Panc1 (cell line): ENCODE measurements around the gene PRKG1. TPM values are rescaled to one million over a fixed set of nuclear protein-coding genes. Genes with fewer than 3 reads are reported as not detected.

Experiments used
- ATAC-seq: fragments of 200-7000 bp; cut with Tn5 transposase; 2 replicates; pipeline ENCODE4 v1.9.1; 2020; ENCODE audit warnings: mild to moderate bottlenecking, moderate library complexity
- BruUV-seq: library from RNA; stranded (reverse); fragments of 400-500 nt; replicated peaks from 2 replicates; lab custom pipeline; 2021; lab: Mats Ljungman, UMichigan
- CTCF ChIA-PET: fragments of 300-600 bp; sonication (Branson Sonifier 250); formaldehyde crosslinking; loops from one replicate; lab custom pipeline; 2022; ENCODE audit warnings: antibody characterized with exemption; lab: Charles Lee
- POLR2A ChIA-PET: fragments of 300-600 bp; sonication (Branson Sonifier 250); formaldehyde crosslinking; loops from one replicate; lab custom pipeline; 2022; ENCODE audit warnings: antibody characterized with exemption; lab: Charles Lee
- DNase-seq: peaks from one replicate; pipeline ENCODE4 v3.0.0-alpha.2; 2010; ENCODE audit warnings: low read depth, low spot score
- H3K27ac ChIP-seq: 2 replicates; pipeline ENCODE4 v1.5.1; 2011; ENCODE audit warnings: mild to moderate bottlenecking, low read length, inconsistent platforms
- H3K27me3 ChIP-seq: fragments of 200-500 bp; sonication (Bioruptor generic); 2 replicates; pipeline ENCODE4 v1.6.0; 2014; ENCODE audit warnings: low read length, inconsistent platforms; ENCODE audit not compliant: control insufficient read depth, insufficient read depth
- H3K36me3 ChIP-seq: fragments of 200-500 bp; sonication (Bioruptor generic); 2 replicates; pipeline ENCODE4 v1.5.1; 2014; ENCODE audit warnings: inconsistent platforms, mild to moderate bottlenecking, low read length, moderate library complexity; ENCODE audit not compliant: control insufficient read depth, insufficient read depth
- H3K4me1 ChIP-seq: 2 replicates; pipeline ENCODE4 v1.5.1; 2011; ENCODE audit warnings: inconsistent platforms, mild to moderate bottlenecking, low read length, moderate library complexity; ENCODE audit not compliant: control insufficient read depth, insufficient read depth
- H3K4me3 ChIP-seq, 2 experiments: 2 replicates each; pipeline ENCODE4 v1.5.1; 2011 to 2012; ENCODE audit warnings: low read depth in 2 of 2, low read length in 2 of 2, mild to moderate bottlenecking in 2 of 2, inconsistent platforms in 1 of 2, moderate library complexity in 1 of 2
- H3K9me3 ChIP-seq: fragments of 200-500 bp; sonication (Bioruptor generic); 2 replicates; pipeline ENCODE4 v1.5.1; 2014; ENCODE audit warnings: low read depth, mild to moderate bottlenecking, inconsistent platforms, low read length, moderate library complexity; ENCODE audit not compliant: control insufficient read depth, insufficient read depth
- POLR2AphosphoS5 ChIP-seq: IDR thresholded peaks from 2 replicates; pipeline ENCODE4 v1.6.1; 2012; ENCODE audit warnings: mild to moderate bottlenecking, low read depth, low read length, moderate library complexity
- SIN3A ChIP-seq: IDR thresholded peaks from 2 replicates; pipeline ENCODE4 v1.6.1; 2012; ENCODE audit warnings: low read depth, mild to moderate bottlenecking, low read length, moderate library complexity, borderline replicate concordance; ENCODE audit not compliant: insufficient read depth
- TCF7L2 ChIP-seq: IDR thresholded peaks from 2 replicates; pipeline ENCODE4 v1.6.1; 2011; ENCODE audit warnings: mild to moderate bottlenecking, low read depth, low read length, inconsistent platforms
- in situ Hi-C: cut with HindIII; loops from 2 replicates; pipeline ENCODE4 v1.10.0; 2016; ENCODE audit warnings: low sequenced_read_pairs, low pct_unique_long_range_greater_than_20kb
- intact Hi-C: fragments of 100-400 bp; cut with micrococcal nuclease; formaldehyde crosslinking; loops from one replicate; pipeline ENCODE4 v1.10.0; 2022; ENCODE audit not compliant: unreplicated experiment
- total RNA-seq: library from RNA; stranded (reverse); gene quantifications from one replicate; pipeline ENCODE4 v1.2.1, GENCODE V29; 2021; ENCODE audit not compliant: unreplicated experiment
- TF ChIP-seq, protein P1 (sequence below), 2 experiments: IDR thresholded peaks; 2 replicates each; pipeline ENCODE4 v1.6.1; 2011 to 2012; ENCODE audit warnings: low read depth in 2 of 2, control low read depth in 1 of 2, low read length in 1 of 2, mild to moderate bottlenecking in 1 of 2, moderate library complexity in 1 of 2; ENCODE audit not compliant: insufficient read depth in 1 of 2
- TF ChIP-seq, protein P2 (sequence below): fragments of 450-650 bp; IDR thresholded peaks from 2 replicates; pipeline ENCODE4 v1.5.1; 2017; ENCODE audit warnings: mild to moderate bottlenecking

The PRKG1 gene
- total RNA-seq, 1 experiment from 2014 or later, result 0.92 TPM

DNA sequence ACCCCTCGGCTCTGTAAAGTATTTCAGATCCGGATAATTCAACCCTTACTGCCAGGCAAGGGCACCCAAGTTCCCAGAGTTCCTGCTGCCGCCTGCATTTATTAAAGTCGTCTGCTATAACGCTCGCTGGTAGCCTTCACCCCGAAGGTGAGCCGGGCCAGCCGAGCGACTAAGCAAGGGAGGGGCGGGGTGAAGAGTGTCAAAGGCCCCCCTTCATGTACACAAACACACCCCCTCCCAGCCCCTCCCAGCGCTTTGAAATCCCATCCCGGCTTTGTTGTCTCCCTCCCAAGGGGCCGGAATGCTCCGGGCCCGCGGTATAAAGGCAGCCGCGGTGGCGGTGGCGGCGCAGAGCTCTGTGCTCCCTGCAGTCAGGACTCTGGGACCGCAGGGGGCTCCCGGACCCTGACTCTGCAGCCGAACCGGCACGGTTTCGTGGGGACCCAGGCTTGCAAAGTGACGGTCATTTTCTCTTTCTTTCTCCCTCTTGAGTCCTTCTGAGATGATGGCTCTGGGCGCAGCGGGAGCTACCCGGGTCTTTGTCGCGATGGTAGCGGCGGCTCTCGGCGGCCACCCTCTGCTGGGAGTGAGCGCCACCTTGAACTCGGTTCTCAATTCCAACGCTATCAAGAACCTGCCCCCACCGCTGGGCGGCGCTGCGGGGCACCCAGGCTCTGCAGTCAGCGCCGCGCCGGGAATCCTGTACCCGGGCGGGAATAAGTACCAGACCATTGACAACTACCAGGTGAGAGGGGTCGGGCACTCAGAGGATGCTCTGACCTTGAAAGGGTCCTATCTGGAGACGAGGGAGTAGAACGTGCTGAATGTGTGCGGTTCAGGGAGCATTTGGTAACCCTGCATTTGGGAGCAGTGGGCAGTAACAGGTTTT lies 1239.9 kb downstream of the PRKG1 start, which contains the start of gene DKK1:
Gene DKK1, plus strand, starts transcription at position 349 of the 889 bp plus-strand sequence. Its CDS starts 154 bp downstream, at position 503.
- in situ Hi-C loops, result no loop called here
- peak; percentile 75 for ATAC-seq
- intact Hi-C loops, result loop anchor here (2.0 kb wide), 1 partner anchor 253 kb away; no protein-coding TSS in a partner anchor

GRCh38 chr10:52314822-52315552 lies 1240.7 kb downstream of the PRKG1 start:
- Histone ChIP-seq H3K4me3 (peak overlapping the region; percentile 91 to 97), H3K4me1 (peaks cover 53% of the 10 kb centered on the region), H3K9me3 (peaks cover 7% of the 10 kb centered on the region; the same call in 1 of the 2 replicates), H3K27ac (peak overlapping the region; percentile 100), H3K27me3 (no peaks in the 10 kb centered on the region), H3K36me3 (peaks cover 27% of the 10 kb centered on the region)
- CTCF ChIA-PET, result interaction anchor here (0.7 to 1.2 kb wide), 3 partner anchors 214 to 252 kb away, joined by 3 to 12 read pairs (median 6); no protein-coding TSS in a partner anchor
- intact Hi-C loops, result loop anchor here (2.0 to 5.0 kb wide), 2 partner anchors 252 to 467 kb away; no protein-coding TSS in a partner anchor
- in situ Hi-C loops, result no loop called here
- ATAC-seq (peak; percentile 22), DNase-seq (no peak)
- POLR2A ChIA-PET, result interaction anchor here (0.6 to 0.9 kb wide), 4 partner anchors 12 to 1335 kb away, joined by 3 to 7 read pairs (median 5); no protein-coding TSS in a partner anchor
- TF ChIP-seq, protein P1, sequence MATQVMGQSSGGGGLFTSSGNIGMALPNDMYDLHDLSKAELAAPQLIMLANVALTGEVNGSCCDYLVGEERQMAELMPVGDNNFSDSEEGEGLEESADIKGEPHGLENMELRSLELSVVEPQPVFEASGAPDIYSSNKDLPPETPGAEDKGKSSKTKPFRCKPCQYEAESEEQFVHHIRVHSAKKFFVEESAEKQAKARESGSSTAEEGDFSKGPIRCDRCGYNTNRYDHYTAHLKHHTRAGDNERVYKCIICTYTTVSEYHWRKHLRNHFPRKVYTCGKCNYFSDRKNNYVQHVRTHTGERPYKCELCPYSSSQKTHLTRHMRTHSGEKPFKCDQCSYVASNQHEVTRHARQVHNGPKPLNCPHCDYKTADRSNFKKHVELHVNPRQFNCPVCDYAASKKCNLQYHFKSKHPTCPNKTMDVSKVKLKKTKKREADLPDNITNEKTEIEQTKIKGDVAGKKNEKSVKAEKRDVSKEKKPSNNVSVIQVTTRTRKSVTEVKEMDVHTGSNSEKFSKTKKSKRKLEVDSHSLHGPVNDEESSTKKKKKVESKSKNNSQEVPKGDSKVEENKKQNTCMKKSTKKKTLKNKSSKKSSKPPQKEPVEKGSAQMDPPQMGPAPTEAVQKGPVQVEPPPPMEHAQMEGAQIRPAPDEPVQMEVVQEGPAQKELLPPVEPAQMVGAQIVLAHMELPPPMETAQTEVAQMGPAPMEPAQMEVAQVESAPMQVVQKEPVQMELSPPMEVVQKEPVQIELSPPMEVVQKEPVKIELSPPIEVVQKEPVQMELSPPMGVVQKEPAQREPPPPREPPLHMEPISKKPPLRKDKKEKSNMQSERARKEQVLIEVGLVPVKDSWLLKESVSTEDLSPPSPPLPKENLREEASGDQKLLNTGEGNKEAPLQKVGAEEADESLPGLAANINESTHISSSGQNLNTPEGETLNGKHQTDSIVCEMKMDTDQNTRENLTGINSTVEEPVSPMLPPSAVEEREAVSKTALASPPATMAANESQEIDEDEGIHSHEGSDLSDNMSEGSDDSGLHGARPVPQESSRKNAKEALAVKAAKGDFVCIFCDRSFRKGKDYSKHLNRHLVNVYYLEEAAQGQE (IDR thresholded peaks at IDR 0.05; ENCODE audit: insufficient read depth in 1 of 2, low read depth in 2 of 2, low read length in 1 of 2), result no peak
- TF ChIP-seq POLR2AphosphoS5 (peak; percentile 73), TCF7L2 (no peak), SIN3A (0 out of 2 replicates have a peak, but pooled peaks have one; percentile 3)
- no TSS peak for BruUV-seq

More for the DNA sequence above, 1239.9 kb downstream of the PRKG1 start, which contains the start of gene DKK1:
- POLR2A ChIA-PET, result interaction anchor here (0.6 to 0.9 kb wide), 5 partner anchors 13 to 1336 kb away, joined by 3 to 7 read pairs (median 5); no protein-coding TSS in a partner anchor
- CTCF ChIA-PET, result interaction anchor here (0.6 to 1.2 kb wide), 7 partner anchors 12 to 253 kb away, joined by 3 to 12 read pairs (median 3); no protein-coding TSS in a partner anchor
- Histone ChIP-seq H3K36me3 (peaks cover 27% of the 10 kb centered on the region), H3K4me3 (peak within 1 kb of the TSS; percentile 91 to 97), H3K9me3 (no peaks in the 10 kb centered on the region), H3K27ac (peak within 1 kb of the TSS; percentile 100), H3K4me1 (peaks cover 53% of the 10 kb centered on the region), H3K27me3 (no peaks in the 10 kb centered on the region)
- DNase-seq, result no peak
- TF ChIP-seq, protein P2, sequence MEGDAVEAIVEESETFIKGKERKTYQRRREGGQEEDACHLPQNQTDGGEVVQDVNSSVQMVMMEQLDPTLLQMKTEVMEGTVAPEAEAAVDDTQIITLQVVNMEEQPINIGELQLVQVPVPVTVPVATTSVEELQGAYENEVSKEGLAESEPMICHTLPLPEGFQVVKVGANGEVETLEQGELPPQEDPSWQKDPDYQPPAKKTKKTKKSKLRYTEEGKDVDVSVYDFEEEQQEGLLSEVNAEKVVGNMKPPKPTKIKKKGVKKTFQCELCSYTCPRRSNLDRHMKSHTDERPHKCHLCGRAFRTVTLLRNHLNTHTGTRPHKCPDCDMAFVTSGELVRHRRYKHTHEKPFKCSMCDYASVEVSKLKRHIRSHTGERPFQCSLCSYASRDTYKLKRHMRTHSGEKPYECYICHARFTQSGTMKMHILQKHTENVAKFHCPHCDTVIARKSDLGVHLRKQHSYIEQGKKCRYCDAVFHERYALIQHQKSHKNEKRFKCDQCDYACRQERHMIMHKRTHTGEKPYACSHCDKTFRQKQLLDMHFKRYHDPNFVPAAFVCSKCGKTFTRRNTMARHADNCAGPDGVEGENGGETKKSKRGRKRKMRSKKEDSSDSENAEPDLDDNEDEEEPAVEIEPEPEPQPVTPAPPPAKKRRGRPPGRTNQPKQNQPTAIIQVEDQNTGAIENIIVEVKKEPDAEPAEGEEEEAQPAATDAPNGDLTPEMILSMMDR, result peak; percentile 99
- TF ChIP-seq, protein P1 (IDR thresholded peaks at IDR 0.05; ENCODE audit: insufficient read depth in 1 of 2, low read depth in 2 of 2, low read length in 1 of 2), result 0 out of 4 replicates have a peak, but pooled peaks have one; percentile 26 to 69
- TF ChIP-seq POLR2AphosphoS5, result peak; percentile 99
- peak; percentile 89 for TF ChIP-seq SIN3A
- peak; percentile 100 for TF ChIP-seq TCF7L2
- BruUV-seq, result no TSS peak
